HG02884 (cell line): ENCODE results near the gene GNL2.
"Not testable (repeated sequence)": the region's sequence is repeated elsewhere in the genome, so short reads cannot be mapped to it uniquely, and the experiment has no call there.

Experiments used
- ATAC-seq: cut with Tn5 transposase; IDR thresholded peaks from one replicate; pipeline ENCODE4 v1.9.1; 2021; ENCODE audit warnings: mild to moderate bottlenecking, moderate library complexity; ENCODE audit not compliant: unreplicated experiment

Gene GNL2

DNA sequence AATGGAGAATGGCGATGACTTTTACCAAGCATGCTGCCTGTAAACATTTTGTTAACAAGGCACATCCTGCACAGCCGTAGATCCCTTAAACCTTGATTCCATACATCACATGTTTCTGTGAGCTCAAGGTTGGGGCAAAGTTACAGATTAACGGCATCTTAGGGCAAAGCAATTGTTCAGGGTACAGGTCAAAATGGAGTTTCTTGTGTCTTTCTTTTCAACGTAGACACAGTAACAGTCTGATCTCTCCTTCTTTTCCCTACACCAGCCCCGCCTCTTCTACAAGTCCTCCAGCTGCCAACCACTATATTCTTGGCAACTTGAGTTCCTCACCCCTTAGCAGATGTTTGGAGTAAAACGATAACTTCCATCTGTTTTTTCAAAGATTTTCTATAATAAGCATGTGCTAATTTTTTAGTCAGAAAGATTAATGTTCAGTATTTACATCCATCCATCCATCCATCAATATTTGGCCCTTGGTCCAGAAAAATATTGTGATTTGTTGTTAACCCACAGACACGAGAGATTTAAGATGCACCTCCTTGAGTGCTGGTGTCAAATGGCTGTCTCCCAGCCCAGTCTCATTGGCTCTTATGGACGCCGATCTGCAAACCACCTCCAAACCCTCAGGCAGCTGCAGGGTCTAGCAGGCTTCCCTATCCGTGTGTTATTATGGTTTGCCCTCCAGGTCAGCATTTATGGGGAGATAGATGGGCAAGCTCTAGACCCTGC, 35.2 kb downstream of the GNL2 start:
- ATAC-seq = no peak

DNA sequence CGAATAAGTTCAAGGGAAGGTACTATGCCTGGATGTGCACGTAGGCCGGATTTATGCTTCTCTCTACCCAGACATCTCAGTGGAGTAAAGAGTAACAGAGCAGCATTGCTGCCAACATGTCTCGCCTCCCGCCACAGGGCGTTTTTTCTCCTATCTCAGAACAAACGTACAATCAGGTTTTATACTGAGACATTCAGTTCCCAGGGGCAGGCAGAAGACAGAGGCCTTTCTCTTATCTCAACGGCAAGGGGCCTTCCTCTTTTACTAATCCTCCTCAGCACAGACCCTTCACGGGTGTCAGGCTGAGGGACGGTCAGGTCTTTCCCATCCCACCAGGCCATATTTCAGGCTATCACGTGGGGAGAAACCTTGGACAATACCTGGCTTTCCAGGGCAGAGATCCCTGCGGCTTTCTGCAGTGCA, 35.8 kb downstream of the GNL2 start:
- ATAC-seq = not testable (repeated sequence)

DNA sequence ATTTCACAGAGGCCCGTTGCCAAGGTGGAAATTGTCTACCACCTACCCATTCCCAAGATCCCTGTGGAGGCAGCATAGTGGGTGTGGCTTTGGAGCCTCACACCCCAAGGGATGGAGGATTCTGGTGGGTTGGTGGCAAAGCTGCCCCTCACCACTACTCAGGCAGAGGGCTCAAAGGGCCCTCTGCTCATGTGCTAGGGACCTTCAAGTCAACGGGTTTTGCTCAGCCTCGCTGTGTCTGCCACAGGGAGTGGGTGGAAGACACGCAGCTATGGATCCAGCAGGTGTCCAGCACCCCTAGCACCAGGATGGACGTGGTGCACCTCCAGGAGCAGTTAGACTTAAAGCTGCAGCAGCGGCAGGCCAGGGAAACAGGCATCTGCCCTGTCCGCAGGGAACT, 36.7 kb downstream of the GNL2 start:
- ATAC-seq = no peak

DNA sequence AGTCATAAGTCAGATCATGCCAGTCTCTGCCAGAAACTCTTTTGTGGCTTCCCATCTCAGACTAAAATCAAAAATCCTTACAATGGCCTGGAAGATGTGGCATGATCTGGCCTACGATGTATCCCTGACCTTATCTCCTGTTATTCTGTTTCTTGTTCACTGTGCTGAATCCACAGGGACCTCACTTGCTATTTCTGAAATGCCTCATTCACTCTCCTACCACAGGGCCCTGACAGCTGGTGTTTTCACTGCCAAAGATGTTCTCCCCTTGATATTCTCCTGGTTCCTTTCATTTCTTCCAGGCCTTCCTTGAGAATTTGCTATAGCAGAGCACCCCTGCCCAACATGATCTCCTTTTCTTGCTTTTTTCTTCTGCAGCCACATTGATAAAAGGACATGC, 37.3 kb downstream of the GNL2 start:
- no peak for ATAC-seq

DNA sequence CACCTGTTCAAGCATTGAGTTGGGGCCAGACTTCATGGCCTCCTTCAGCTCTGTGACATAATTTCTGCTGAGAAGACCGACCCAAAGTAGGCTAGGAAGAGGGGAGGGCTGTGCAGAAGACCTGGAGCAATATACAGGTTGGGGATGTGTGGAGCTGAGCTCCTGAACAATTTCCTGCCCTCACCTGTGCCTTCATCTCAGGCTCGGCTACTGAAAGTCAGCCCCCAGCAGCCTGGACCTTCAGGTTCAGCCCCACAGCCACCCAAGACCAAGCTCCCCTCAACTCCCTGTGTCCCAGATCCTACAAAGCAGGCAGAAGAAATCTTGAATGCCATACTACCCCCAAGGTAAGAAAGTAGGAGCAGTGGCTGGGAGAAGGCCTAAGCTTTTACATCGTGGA, 38.3 kb downstream of the GNL2 start:
- no peak for ATAC-seq

DNA sequence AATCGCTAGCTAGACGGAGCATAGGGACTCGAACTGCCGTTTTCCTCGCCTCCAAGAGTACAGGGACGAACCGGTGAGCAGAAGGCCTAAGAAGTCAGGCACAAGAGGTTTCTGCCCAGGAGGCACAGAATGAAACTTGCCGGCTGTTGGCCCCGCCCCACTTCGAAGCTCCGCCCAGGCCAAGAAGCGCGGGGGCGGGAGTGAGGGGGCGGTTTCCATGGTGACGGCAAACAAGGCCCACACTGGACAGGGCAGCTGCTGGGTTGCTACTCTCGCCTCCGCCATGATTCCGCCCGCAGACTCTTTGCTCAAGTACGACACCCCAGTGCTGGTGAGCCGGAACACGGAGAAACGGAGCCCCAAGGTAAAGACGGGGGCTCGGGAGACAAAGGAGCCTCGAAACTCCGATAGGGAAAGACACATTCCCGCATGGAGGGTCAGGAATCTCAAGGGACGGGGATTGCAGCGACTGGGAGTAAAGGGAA, 39.0 kb downstream of the GNL2 start, which contains the start of gene DNALI1:
Gene DNALI1, plus strand, starts transcription at position 229 of the 485 bp plus-strand sequence. Its CDS starts 55 bp downstream, at position 284.
- no peak for ATAC-seq

DNA sequence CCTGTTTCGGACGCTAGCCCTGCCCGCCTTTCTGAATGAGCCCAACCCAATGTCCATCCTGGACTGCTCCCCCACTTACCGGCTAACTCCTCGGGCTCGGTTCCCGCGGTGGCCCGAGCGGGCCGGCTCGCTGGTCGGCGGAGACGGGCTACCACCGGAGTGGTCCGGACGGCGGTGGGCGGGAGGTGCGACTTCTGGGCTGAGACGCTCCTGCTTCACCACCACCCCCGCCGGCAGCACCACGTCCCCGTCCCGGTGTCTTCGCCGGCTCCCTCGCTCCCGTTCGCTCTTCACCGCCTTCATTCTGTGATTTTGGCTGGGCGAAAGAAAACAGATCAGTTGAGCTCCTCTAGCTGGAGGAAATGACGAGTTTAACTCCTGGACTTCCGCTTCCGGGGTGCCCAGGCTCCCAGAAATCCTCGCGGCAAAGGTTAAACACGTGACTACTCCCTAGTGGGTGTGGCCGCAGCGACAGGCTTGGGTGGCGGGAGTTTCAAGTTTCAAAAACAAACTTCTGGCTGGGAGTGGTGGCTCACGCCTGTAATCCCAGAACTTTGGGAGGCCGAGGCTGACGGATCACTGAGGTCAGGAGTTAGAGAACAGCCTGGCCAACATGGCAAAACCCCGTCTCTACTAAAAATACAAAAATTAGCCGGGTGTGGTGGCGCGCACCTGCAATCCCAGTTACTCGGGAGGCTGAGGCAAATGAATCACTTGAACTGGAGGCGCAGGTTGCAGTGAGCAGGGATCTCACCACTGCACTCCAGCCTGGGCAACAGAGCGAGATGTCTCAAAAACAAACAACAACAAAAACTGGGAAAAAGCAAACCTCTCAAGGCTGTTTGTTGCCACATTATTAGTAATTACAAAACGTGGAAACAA, 41.6 kb downstream of the GNL2 start, which contains the start of gene SNIP1:
Gene SNIP1, minus strand, starts transcription at position 367 of the 882 bp plus-strand sequence. Its CDS starts 64 bp downstream, at position 303.
- ATAC-seq = peak; percentile 62

DNA sequence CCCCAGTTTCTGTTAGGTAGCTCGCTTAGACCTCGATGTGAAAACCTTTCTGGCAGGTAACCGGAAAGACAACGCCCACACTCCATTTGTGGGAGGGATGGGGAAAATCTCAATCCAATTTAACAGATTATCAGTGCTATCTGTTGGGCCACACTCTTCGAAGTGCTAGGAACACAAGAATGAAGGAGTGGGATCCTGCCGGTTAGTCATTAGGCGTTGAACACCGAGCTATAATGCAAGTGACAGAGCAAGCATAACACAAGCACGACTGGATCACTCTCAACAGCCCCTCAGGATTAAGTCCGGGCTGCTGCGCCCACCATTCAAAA, 42.2 kb downstream of the GNL2 start:
- no peak for ATAC-seq

DNA sequence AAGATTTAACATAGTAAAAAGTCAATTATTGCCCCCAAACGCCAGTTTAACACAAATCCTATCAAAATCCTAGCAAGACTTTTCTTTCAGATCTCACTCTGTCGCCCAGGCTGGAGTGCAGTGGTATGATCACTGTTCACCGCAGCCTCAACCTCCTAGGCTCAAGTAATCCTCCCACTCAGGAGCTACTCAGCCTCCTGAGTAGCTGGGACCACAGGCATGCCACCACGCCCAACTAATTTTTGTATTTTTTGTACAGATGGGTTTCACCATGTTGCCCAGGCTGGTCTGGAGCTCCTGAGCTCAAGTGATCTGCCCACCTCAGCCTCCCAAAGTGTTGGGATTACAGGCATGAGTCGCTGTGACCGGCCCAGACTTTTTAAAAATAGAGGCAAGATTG, 46.4 kb downstream of the GNL2 start:
- no peak for ATAC-seq

DNA sequence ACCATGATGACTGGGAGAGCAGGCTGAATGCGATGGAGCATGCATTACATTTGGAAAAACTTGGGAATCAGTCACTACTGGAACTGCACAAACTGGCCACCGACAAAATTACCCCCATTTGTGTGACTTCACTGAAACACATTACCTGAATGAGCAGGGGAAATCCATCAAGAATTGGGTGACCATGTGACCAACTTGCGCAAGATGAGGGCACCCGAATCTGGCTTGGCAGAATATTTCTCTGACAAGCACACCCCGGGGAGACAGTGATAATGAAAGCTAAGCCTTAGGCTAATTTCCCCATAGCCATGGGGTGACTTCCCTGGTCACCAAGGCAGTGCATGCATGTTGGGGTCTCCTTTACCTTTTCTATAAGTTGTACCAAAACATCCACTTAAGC, 50.7 kb downstream of the GNL2 start:
- no peak for ATAC-seq

DNA sequence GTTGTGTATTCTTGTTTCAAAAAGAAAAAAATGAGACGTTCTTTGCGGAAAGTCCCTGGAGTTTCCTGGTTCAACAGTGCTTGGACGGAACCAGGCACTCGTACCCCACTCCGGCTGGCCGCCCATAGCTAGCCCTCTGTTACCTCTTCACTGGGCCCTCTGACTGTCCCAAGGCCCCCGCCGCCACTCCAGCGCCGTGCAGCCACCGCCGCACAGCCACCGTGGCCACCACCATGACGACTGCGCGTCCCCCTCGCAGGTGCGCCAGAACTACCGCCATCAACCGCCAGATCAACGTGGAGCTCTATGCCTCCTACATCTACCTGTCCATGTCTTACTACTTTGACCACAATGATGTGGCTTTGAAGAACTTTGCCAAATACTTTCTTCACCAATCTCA, 51.2 kb downstream of the GNL2 start:
- no peak for ATAC-seq

DNA sequence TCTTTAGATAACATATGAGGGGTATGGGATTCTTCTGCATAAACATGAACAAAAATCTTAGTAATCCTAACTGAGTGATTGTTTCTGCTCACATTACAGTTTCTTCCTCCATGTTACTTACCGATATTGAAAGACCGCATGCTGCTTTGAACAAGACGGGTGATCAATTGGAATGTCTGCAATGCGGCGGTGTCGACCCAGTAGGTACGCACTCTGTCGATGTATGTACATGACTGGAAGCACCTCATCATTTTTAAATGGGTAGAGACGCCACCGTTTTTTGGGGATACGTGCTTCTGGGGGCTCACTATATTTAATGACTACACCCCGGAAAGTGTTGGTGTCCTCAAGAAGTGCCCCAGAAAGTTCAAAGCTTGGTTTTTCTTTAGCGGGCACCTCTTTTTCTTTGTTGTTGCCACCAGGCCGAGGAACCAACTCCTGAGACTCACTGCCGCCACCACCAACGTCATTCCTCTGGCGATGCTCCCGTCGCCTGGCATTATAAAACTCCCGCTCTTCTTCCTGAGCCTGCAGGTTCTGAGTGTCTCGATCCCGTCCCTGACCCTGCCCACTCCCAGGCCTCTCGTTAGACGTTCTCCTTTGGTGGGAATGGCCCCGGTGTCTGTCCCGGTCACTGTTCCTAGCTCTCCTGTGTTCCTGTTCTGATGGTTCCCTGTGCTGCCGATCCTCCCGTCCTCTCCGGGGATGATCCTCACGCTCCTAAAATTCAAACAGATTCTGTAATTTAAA, 55.5 kb downstream of the GNL2 start:
- no peak for ATAC-seq

DNA sequence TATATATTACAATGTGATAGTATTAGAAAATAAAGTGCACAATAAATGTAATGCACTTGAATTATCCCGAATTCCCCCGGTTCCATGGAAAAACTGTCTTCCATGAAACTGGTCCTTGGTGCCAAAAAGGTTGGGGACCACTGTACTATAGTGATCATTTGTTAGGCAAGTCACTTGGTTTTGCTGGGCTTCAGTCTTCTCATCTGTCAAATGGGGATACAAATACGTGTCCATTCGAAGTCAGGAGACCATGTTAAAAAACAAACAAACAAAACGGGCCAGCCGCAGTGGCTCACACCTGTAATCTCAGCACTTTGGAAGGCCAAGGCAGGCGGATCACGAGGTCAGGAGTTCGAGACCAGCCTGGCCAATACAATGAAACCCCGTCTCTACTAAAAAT, 56.6 kb downstream of the GNL2 start:
- ATAC-seq = not testable (repeated sequence)

DNA sequence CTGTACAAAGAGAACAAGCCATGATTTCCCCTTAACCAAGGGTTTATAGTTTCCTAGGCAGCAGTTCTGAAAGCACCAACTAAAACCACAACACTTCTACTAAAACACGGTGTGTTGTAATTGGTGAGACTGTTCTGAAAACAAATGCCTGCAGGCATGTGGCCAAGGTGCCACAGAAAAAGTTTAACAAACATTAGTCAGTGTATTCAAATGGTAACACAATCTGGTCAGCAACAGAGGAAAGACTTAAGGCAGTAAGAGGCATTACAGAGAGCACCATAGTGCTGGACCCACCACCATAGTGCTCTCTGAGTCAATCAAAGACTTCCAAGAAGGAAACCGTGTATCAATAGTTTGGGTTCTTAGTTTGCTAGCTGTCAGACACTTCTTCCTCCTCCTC, 58.4 kb downstream of the GNL2 start:
- no peak for ATAC-seq

DNA sequence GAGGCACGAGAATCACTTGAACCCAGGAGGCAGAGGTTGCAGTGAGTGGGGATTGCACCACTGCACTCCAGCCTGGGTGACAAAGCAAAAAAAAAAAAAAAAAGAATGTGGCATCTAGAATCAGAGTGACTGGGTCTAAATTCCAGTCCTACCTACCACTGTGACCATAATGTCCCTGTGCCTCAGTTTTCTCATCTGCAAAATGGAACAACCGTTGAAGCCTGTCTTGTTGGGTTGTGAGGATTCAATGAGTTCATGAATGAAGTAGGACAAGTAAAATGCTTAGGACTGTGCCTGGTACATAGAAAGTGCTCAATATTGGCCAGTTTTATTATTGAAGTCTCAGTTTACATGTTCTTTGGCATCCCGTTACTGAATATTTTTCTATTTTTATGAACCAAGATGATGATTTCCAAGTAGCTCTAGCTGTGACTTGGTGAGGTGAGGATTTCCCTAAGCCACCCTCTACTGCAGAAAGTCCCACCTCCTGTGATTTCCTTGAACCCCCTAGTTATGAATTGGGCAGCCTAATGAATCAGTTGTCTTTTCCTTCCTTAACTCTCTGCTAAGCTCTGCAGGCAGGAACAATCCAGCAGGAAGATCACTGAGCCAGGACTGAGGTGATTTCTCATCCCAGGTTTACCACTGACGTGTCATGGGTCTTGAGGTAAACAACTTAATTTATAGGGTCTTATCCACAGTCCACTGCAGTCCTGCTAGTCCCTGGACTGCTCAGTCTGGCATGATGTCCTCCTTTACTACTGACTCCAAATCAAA, 62.2 kb downstream of the GNL2 start:
- ATAC-seq = no peak

DNA sequence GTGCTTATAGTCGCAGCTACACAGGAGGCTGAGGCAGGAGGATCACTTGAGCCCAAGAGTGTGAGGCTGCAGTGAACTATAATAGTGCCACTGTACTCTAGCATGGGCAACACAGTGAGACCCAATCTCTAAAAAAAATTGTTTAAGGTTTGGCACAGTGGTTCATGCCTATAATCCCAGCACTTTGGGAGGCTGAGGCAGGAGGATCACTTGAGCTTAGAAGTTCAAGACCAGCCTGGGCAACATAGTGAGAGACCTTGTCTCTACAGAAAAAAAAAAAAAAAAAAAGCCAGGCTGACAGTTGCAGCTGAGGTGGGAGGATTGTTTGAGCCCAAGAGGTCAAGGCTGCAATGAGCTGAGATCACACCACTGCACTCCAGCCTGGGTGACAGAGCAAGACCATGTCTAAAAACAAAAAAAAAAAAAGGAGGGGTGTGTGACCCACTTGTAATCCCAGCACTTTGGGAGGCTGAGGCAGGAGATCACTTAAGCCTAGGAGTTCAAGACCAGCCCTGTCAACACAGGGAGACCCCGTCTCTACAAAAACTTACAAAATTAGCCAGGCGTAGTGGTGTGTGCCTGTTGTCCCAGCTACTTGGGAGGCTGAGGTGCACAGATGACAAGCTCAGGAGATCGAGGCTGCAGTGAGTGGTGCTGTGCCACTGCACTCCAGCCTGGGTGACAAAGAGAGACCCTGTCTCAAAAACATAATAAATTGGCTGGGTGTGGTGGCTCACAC, 63.1 kb downstream of the GNL2 start:
- ATAC-seq = not testable (repeated sequence)

DNA sequence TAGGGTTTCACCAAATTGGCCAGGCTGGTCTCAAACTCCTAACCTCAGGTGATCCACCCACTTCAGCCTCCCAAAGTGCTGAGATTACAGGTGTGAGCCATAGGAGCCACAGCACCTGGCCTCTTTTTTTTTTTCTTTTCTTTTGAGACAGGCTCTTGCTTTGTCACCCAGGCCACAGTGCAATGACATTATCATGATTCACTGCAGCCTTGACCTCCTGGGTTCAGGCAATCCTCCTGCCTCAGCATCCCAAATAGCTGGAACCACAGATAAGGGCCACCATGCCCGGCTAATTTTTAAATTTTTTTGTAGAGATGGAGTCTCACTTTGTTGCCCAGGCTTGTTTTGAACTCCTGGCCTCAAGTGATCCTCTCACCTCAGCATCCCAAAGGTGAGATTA, 65.8 kb downstream of the GNL2 start:
- ATAC-seq = not testable (repeated sequence)

DNA sequence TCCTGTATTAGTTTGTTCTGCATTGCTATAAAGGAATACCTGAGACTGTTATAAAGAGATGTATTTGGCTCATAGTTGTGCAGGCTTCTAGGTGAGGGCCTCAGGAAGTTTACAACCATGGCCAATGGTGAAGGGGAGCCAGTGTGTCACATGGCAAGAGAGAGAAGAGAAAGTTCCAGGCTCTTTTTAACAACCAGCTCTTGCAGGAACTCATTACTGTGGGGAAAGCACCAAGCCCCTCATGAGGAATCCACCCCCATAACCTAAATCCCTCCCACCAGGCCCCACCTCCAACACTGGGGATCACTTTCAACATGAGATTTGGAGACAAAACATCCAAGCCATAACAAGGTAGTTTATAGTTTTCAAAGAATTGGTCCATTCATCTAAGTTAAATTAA, 76.1 kb downstream of the GNL2 start:
- no peak for ATAC-seq

DNA sequence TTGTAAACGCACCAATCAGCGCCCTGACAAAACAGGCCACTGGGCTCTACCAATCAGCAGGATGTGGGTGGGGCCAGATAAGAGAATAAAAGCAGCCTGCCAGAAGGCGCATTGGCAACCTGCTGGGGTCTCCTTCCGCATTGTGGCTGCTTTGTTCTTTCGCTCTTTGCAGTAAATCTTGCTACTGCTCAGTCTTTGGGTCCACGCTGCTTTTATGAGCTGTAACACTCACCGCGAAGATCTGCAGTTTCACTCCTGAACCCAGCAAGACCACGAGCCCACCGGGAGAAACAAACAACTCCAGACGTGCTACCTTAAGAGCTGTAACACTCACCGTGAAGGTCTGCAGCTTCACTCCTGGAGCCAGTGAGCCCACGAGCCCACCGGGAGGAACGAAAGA, 76.8 kb downstream of the GNL2 start:
- not testable (repeated sequence) for ATAC-seq

DNA sequence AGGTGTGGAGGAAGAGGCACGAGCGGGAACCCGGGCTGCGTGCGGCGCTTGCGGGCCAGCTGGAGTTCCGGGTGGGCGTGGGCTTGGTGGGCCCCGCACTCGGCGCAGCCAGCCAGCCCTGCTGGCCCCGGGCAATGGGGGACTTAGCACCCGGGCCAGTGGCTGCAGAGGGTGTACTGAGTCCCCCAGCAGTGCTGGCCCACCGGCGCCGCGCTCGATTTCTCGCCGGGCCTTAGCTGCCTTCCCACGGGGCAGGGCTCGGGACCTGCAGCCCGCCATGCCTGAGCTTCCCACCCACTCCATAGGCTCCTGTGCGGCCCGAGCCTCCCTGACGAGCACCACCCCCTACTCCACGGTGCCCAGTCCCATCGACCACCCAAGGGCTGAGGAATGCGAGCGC, 77.5 kb downstream of the GNL2 start:
- ATAC-seq = not testable (repeated sequence)
